Measurements from ENCODE around the gene ENO3. TPM values are rescaled to one million over a fixed set of nuclear protein-coding genes. Genes with fewer than 3 reads are reported as not detected.

Gene ENO3
- total RNA-seq, 4 donors from 2014 or later = 7.5 to 15.3 (median 10.2) TPM

GRCh38 chr17:4980644-4981216 lies 29.8 kb downstream of the ENO3 start:
- peaks cover 2 to 95% (median 16%) of the 10 kb centered on the region in 3 donors for H3K36me3 ChIP-seq
- no peaks in the 10 kb centered on the region for H3K27me3 ChIP-seq
- peaks cover 0 to 12% (median 0%) of the 10 kb centered on the region in 4 donors for H3K4me1 ChIP-seq
- TF ChIP-seq POLR2A (IDR thresholded peaks at IDR 0.05) (no peak), CTCF (IDR thresholded peaks at IDR 0.05) (peak; percentile 68 to 75 (median 73))
- no peak overlapping the region for H3K4me3 ChIP-seq
- H3K27ac ChIP-seq = no peak overlapping the region
- 41 to 43% methylated on average over 6 of the region's 6 CpGs for WGBS, 2 donors
- H3K9me3 ChIP-seq = no peaks in the 10 kb centered on the region
- peak in 1 of 2 donors; percentile 71 for DNase-seq (ENCODE audit: low spot score in 2 of 2)

GRCh38 chr17:4982305-4982704 lies 31.4 kb downstream of the ENO3 start:
- no peaks in the 10 kb centered on the region for H3K9me3 ChIP-seq
- H3K27me3 ChIP-seq = no peaks in the 10 kb centered on the region
- H3K4me3 ChIP-seq = no peak overlapping the region
- H3K4me1 ChIP-seq = peaks cover 0 to 25% (median 9%) of the 10 kb centered on the region in 4 donors
- WGBS, 2 donors = 43 to 56% methylated on average over 5 of the region's 5 CpGs
- H3K27ac ChIP-seq = no peak overlapping the region
- H3K36me3 ChIP-seq = peaks cover 2 to 81% (median 16%) of the 10 kb centered on the region in 3 donors
- no peak for DNase-seq (ENCODE audit: low spot score in 2 of 2)
- TF ChIP-seq EP300 (IDR thresholded peaks at IDR 0.05) (no peak), POLR2A (IDR thresholded peaks at IDR 0.05) (no peak), CTCF (IDR thresholded peaks at IDR 0.05) (no peak)

GRCh38 chr17:4986403-4986802 lies 35.5 kb downstream of the ENO3 start:
- Histone ChIP-seq H3K4me1 (peaks cover 0 to 30% (median 21%) of the 10 kb centered on the region in 4 donors), H3K4me3 (peak overlapping the region; percentile 76 to 98 (median 91)), H3K9me3 (no peaks in the 10 kb centered on the region), H3K27me3 (no peaks in the 10 kb centered on the region), H3K36me3 (peaks cover 0 to 42% (median under 1%) of the 10 kb centered on the region in 3 donors), H3K27ac (peak overlapping the region; percentile 91 to 99 (median 95))
- WGBS, 2 donors = 35 to 42% methylated on average over 5 of the region's 5 CpGs
- DNase-seq (ENCODE audit: low spot score in 2 of 2) = no peak
- no peak for TF ChIP-seq POLR2A (IDR thresholded peaks at IDR 0.05)
- no peak for TF ChIP-seq CTCF (IDR thresholded peaks at IDR 0.05)
- TF ChIP-seq EP300 (IDR thresholded peaks at IDR 0.05) = no peak

- H3K36me3 ChIP-seq = peaks cover 0 to 35% (median 0%) of the 10 kb centered on the region in 3 donors
- WGBS, 2 donors = 1 to 2% methylated on average over 49 to 53 of the region's 78 CpGs
- peaks cover 0 to 30% (median 21%) of the 10 kb centered on the region in 4 donors for H3K4me1 ChIP-seq
- peak; percentile 66 to 92 (median 84) for TF ChIP-seq CTCF (IDR thresholded peaks at IDR 0.05)
- TF ChIP-seq EP300 (IDR thresholded peaks at IDR 0.05) = peak; percentile 60 to 88
- TF ChIP-seq POLR2A (IDR thresholded peaks at IDR 0.05) = peak; percentile 56 to 84
- H3K27me3 ChIP-seq = no peaks in the 10 kb centered on the region
- peak; percentile 89 to 93 for DNase-seq (ENCODE audit: low spot score in 2 of 2)
- no peaks in the 10 kb centered on the region for H3K9me3 ChIP-seq
- peak within 1 kb of the TSS; percentile 76 to 98 (median 91) for H3K4me3 ChIP-seq
- peak within 1 kb of the TSS; percentile 91 to 99 (median 95) for H3K27ac ChIP-seq
These were observed 36.2 kb downstream of the ENO3 start, which contains the start of gene CAMTA2 for GRCh38 chr17:4986951-4987766. CAMTA2 (minus strand) TSS chr17:4987675; CDS start chr17:4986222, 1,453 bp downstream.

All from tibial nerve (tissue), 4 donors.